ENCODE data around the gene ST3GAL4.
"Not testable (repeated sequence)": the region's sequence is repeated elsewhere in the genome, so short reads cannot be mapped to it uniquely, and the experiment has no call there.

ST3GAL4 gene

DNA sequence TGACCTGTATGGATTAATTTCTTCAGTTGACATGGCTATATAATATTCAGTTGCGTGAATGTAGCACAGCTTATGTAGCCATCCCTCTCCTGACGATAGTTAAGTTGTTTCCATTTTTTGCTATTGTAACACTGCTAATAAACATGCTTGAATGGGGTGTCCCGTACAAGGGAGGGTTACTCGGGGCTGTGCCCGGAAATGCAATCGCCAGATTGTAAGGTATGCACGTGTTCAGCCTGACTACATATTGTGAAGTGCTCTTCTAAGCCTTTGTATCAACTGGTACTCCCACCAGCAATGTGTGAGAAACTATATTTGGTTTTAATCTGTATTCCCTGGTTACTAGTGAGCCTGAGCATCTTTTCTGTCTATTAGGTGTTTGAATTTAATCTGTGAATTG, 16.1 kb downstream of the ST3GAL4 start:
- no peak for TF ChIP-seq ZFX (IDR thresholded peaks at IDR 0.05)
- TF ChIP-seq, protein P1, sequence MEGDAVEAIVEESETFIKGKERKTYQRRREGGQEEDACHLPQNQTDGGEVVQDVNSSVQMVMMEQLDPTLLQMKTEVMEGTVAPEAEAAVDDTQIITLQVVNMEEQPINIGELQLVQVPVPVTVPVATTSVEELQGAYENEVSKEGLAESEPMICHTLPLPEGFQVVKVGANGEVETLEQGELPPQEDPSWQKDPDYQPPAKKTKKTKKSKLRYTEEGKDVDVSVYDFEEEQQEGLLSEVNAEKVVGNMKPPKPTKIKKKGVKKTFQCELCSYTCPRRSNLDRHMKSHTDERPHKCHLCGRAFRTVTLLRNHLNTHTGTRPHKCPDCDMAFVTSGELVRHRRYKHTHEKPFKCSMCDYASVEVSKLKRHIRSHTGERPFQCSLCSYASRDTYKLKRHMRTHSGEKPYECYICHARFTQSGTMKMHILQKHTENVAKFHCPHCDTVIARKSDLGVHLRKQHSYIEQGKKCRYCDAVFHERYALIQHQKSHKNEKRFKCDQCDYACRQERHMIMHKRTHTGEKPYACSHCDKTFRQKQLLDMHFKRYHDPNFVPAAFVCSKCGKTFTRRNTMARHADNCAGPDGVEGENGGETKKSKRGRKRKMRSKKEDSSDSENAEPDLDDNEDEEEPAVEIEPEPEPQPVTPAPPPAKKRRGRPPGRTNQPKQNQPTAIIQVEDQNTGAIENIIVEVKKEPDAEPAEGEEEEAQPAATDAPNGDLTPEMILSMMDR (conservative IDR thresholded peaks at IDR 0.05), result no peak
- H3K27ac ChIP-seq, result no peak overlapping the region

DNA sequence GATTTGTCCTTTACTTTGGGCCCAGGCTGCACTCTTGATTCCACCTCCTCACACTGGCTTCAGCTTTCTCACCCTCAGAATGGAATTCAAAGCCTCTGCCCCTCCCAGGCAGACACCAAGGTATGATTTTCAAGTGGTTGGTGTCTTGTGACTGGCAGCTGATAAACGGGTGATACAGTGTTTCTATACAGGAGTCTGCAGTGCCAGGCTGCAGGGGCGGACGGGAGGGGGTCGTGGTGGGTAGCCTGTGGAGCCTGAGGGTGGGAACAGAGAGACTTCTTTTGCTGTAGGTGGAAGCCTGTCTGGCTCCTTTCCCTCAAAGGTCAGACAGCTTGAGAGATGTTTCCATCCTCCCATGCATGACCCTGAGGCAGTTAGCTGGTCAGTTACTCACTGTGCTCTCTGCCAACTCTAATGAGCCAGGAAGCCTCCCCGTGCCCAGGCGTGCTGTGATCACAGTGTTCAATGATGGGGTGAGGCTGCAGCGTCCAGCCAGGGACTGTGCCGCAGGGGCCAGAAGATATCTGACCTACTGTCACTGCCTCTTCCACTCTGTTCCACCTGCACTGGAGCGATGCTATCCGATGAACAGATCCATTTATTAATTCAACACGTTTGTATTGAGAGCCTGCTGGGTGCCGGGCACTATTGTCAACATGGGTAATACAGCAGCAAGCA, 18.0 kb downstream of the ST3GAL4 start:
- H3K27ac ChIP-seq, result not testable (repeated sequence)

- H3K27ac ChIP-seq, result not testable (repeated sequence)
Observed at GRCh38 chr11:126374562-126375300, 19.2 kb downstream of the ST3GAL4 start.

DNA sequence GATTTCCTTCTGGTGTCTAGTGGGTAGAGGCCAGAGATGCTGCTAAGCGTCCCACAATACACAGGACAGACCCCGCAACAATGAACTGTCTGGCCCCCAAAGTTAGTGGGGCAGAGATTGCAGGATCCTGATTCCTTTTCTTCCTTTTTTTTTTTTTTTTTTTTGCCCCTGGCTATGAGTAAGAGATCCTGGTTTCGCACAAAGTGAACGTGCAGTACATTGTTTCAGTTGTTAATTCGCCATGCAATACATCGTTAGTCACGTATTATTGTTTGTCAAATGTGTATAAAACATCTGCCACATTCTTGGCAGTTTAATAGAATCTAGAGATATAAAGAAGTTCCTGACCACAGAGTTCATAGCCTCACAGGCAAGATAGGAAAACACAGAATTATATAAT, 20.2 kb downstream of the ST3GAL4 start:
- H3K27ac ChIP-seq, result no peak overlapping the region
- TF ChIP-seq, protein P1 (conservative IDR thresholded peaks at IDR 0.05), result no peak
- TF ChIP-seq ZFX (IDR thresholded peaks at IDR 0.05), result no peak

DNA sequence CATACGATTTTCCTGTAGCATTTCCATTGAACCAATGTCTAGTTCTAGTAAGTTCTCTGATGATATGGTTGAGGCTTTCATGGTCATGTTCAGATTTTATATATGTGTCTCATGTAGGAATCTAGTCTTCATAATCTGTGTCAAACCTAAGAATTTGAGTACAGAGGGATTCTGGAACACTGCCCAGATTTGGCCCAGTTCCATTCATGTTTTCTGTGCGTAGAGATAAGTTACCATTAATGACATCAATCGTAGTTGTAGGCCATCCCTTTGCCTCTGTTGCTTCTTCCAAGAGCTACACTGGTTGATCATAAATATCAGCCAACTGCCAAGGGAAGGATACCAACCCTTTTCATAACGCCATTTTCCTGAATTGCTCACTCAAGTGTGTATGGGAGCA, 23.3 kb downstream of the ST3GAL4 start:
- no peak overlapping the region for H3K27ac ChIP-seq
- TF ChIP-seq ZFX (IDR thresholded peaks at IDR 0.05), result no peak
- TF ChIP-seq, protein P1 (conservative IDR thresholded peaks at IDR 0.05), result no peak

GRCh38 chr11:126380909-126381308, 25.4 kb downstream of the ST3GAL4 start:
- H3K27ac ChIP-seq, result peak overlapping the region; percentile 16; the same call in 1 of the 2 replicates
- TF ChIP-seq ZFX (IDR thresholded peaks at IDR 0.05), result no peak
- TF ChIP-seq, protein P1 (conservative IDR thresholded peaks at IDR 0.05), result no peak

DNA sequence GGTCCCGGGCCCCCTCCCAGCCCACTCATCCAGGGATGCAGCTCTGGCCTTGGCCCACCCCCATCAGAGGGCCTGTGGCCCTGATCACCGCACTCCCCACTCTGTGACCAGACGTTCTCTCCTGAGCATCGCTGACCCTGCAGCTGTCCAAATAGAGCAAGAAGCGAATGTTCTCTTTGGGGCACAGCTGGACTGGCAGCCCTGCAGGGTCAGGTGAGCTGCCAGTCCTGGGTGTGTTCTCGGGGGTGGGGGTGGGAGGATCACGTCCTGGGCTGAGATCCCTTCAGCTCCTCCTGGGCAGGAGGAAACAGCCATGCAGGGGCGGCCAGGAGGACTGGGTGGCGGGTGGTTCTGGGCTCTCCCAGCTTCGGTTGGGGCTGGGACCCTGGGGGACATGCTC, 26.5 kb downstream of the ST3GAL4 start:
- H3K27ac ChIP-seq, result not testable (repeated sequence)

GRCh38 chr11:126382641-126383040, 27.2 kb downstream of the ST3GAL4 start:
- H3K27ac ChIP-seq, result peak overlapping the region; percentile 68

- TF ChIP-seq ZFX (IDR thresholded peaks at IDR 0.05), result no peak
- TF ChIP-seq, protein P1 (conservative IDR thresholded peaks at IDR 0.05), result no peak
Observed at GRCh38 chr11:126383339-126384335, 28.2 kb downstream of the ST3GAL4 start.

More at GRCh38 chr11:126383339-126384335, 28.2 kb downstream of the ST3GAL4 start:
- peak overlapping the region; percentile 68 for H3K27ac ChIP-seq
